Activated T-helper 1 cell treated with anti-CD3 and anti-CD28 coated beads, Interleukin-2, amount 50 U/mL, for 16 hours (primary cell): ENCODE data around the gene TACO1.

Source experiments
- DNase-seq, 2 donors: peaks; one replicate each; pipeline ENCODE4 v3.0.0-alpha.2; 2020; ENCODE audit warnings: low read depth in 1 of 2, low spot score in 1 of 2

The TACO1 gene

GRCh38 chr17:63598281-63598680 lies 2.4 kb upstream of the TACO1 start:
- DNase-seq = no peak

GRCh38 chr17:63601439-63602371 lies 1.0 kb downstream of the TACO1 start:
- DNase-seq = no peak

- no peak for DNase-seq
Observed at GRCh38 chr17:63609816-63610573, 9.3 kb downstream of the TACO1 start.

DNA sequence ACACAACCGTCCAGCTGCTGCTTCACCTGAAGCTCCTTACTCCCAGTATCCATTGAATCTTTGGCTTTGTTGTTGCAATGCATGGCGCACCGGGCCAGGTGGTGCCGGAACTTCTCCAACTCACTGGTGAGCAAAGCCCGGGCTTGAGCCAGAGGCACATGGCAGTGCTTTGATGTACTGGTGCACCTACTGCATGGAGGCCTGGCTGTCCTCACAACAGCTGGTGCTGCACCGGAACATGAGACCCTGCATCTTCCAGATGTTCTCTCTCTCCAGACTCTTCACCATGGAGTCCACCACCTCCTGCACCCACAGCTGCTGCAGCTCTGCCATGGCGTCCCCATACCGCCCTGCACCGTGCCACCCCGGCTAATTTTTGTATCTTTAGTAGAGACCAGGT lies 10.2 kb downstream of the TACO1 start:
- DNase-seq = no peak

GRCh38 chr17:63611354-63611753 lies 10.7 kb downstream of the TACO1 start:
- no peak for DNase-seq

DNA sequence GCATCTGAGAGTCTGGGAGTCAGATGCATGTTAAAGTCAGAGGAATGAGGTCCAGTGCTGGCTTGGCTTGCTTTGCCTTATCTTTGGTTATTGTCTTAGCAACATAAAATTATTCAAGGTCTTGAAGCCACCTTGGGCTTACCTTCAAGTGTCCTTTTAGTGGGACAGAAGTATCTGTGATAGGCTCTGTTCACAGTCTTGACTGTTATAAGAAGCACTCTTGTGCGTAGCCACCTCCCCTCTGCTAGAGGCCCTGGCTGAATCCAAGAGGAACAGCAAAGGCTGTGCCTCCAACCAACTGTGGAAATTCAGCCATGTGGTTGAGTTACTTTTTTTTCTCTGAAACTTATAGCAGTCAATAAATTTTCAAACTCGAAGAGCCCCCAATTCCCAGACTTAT lies 13.0 kb downstream of the TACO1 start:
- no peak for DNase-seq

- no peak for DNase-seq
Observed at GRCh38 chr17:63621229-63621683, 20.6 kb downstream of the TACO1 start.

DNA sequence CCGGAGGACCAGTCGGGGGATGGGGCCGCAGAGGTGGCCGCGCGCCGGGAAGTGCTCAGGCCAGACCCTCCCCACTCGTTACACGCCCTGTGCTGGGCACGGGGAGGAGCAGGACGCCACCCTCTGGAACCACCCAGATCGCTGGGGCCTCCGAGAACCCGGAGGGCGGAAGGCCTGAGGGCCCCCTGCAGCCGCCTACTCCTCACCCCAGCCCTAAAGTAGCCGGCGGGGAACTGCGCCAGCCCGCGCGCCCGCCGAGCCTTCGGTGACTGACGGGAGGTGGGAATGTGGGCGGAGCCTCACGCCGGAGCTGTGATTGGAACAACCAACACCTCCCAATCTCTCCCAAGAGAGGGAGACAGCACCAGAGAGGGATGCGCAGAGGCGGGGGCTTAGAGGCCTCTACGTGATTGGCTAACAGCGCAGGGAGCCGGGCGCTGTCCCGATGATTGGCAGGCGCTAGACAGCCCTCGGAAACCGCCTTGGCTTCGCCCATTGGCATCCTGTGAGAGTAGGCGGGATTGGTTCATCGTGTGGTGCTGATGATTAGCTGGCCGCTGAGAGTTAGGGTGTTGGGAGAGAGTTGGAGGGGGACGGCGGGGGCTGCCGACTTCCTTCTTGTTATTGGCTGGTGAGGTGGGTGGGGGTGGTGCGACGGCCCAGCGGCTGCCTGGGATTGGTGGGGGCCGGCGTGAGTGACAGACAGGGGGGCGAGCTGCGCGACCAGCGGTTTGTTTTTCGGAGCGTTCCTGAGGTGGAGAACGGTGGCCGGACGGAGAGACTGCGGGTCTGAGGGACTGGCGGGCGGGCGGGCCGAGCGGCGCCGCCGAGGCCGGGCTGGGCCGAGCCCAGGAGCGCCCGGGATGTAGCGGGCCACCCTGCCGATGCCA lies 21.2 kb downstream of the TACO1 start, which contains the start of gene MAP3K3:
Gene MAP3K3, plus strand, starts transcription at position 734 of the 890 bp plus-strand sequence. CDS start 343 bp downstream, outside the sequence.
- peak; percentile 92 to 95 for DNase-seq

DNA sequence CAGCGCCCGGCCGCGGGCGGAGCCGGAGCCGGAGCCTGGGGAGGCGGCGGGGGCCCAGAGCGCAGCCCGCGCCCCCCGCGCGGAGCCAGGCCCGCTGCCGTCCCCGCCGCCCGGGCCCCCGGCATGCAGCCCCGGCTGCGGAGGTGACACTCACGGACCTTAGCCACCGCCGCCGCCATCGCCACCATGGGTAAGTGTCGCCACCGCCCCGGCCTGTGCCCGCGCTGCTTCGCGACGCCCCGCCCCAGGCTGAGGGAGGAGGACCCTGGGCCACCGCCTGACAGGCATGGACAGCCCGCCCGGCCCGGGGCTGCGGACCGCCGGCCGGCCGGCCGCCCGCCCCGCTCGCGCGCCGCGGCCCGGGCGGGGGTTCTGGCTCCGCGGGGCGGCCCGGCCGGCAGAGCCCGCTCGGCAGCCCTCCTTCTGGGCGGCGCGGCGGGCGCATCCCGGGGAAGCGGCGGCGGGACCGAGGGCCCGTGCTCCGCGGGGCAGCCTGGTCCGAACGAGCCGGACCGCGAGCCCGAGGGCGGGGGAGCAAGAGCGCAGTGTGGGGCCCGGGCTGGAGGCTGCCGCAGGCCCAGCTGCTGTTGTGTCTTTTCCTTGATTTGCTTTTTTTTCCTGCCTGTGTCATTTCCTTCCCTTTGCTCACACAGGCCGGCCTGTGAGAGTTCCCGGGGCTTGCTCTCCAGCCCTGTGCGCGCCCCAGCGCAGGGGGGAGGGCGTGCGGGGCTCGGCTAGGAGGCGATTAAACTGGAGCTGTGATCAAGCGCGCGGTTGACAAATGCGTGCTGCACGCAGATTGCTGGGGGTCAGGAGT lies 22.1 kb downstream of the TACO1 start:
- DNase-seq = peak; percentile 36 to 52

DNA sequence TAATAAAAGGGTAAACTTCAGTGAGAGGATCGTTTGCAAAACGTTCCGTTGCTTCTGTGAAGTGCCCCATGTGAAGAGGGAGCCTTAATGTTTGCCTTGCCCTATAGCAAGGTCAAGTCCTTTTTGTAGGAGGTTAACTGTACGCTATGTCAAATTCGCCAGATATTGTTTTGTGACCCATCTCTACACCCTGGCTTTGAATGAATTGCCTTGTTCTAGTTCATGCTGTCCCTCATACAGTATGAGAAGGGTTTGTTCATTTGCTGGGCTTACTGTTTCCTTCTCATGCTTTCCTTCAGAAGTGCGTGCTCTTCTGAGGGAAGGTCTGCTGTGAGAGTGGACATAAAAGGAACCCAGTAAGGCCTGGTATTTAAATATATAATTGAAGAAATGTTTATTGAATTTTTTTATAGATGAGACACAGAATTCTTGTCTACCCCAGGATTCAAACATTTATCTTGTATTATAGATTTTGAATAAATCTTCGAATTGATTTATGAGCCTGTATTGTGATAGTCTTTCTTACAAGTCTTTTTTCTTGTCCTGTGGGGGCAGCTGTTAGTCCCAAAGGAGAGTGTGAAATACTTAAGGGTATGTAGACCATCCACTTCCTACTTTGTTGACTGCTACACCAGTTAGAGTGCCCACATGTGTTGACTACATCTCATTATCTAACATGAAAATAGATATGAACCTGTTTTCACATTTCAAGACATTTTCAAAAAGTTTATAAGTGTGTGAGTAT lies 23.3 kb downstream of the TACO1 start:
- DNase-seq = no peak

- no peak for DNase-seq
Observed at GRCh38 chr17:63624531-63624880, 23.8 kb downstream of the TACO1 start.

- DNase-seq = no peak
Observed at GRCh38 chr17:63626551-63627180, 26.0 kb downstream of the TACO1 start.

DNA sequence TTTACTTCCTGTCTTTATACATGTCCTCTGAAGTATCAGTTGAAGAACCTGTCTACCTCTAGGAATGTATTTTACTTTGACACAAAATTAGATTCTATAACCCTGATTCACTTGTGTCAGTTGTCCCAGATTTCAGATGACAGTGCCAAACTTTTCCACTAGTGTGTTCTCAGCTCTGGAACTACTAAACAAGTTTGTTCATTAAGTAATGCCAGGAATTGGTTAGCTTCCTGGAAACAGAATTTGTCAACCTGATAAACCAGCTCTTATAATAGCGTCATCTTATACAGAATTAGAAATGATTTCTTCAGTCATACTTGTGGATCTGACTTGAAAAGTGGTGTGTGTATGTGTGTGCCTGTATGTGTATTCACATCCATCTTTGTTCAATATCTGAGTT lies 28.9 kb downstream of the TACO1 start:
- DNase-seq = no peak

GRCh38 chr17:63631062-63631461 lies 30.4 kb downstream of the TACO1 start:
- DNase-seq = no peak

DNA sequence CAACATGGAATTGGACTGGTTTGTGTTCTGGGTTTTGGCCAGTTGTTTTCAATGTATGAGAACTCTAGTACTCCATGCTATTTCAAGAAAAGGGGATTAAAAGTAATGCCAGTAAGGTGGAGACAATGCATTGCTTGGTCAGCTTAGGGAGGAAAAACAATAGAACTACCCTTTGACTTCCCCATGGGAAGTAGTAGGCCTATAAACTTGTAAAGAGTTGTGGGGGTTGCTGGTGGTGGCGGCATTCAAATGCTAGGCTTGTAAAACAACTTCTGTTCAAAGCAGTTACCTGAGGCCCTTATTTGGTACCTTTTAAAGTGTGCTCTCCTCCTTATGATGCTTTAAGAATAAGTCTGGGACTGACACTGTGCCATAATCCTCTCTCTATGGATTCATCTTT lies 30.9 kb downstream of the TACO1 start:
- no peak for DNase-seq

DNA sequence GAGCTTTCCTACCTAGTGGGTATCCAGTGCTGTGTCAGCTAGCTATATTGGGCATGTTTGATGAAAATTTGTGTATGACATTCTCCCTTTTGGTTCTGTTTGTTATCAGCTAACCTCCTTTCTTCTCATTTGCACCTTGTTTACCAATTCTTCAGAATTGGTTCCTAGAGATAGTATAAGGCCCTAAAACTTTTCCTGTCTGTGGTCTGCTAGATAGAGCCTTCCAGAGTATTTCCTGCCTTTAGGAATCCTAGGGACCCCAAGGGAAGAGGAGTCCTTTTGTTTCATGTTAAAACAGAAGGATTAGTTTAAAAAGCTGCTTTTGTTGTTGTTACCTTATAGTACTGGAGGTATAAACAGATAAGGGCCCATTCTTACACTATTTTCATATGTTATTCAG lies 33.0 kb downstream of the TACO1 start:
- no peak for DNase-seq

DNA sequence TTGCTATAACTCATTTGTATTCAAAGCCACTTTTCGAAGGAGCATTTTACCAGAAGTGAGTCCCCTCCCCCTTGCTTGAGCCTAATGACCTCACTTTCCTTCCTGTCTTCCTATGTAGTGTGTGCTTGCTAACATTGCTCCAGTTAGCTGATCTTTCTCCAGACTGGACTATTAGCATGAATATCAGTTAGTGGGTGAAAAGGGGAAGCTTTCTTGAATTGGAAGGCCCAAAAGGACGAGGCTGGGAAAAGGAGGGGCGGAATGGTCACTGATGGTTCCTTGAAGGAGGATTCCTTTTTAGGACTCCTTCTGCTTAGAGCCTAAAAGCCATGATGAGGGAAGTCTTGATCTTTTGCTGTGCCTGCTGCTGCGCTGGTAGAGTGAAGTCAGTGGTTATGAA lies 33.5 kb downstream of the TACO1 start:
- no peak for DNase-seq

- DNase-seq = no peak
Observed at GRCh38 chr17:63634816-63635215, 34.1 kb downstream of the TACO1 start.

DNA sequence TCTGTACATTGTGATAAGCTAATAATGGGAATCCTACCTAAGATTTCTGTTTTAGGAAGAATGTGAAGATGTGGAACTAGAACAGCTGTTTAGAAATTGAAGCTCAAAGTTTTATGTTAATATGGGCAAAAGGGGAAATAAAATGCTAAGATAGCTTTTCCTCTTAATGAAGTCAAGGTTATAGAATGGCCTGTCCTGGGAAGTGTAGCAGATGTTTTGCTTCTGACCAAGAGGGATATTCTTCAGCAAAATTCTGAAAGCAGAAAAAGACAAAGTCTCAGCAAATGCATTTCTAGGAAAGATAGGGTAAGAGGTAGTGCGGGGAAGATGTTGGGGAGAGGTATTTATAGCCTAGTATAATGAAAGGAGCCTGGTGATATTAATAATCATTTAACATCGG lies 34.6 kb downstream of the TACO1 start:
- no peak for DNase-seq
